A673 (cell line): Measurements from ENCODE around the gene BNC2.

ENCODE experiments used
- CTCF ChIP-seq: fragments of 300-800, 200-600 bp; sonication (generic); conservative IDR thresholded peaks from 2 replicates; pipeline ENCODE4 v1.5.1; 2017; ENCODE audit warnings: low read depth, mild to moderate bottlenecking, antibody characterized with exemption, low read length, moderate library complexity, mixed read lengths
- EZH2 ChIP-seq: fragments of 200-600 bp; sonication (generic); IDR thresholded peaks from 2 replicates; pipeline ENCODE4 v1.6.1; 2017; ENCODE audit warnings: borderline replicate concordance, low read depth, mild to moderate bottlenecking, mixed read lengths, antibody characterized with exemption, low read length; ENCODE audit not compliant: poor library complexity, severe bottlenecking

GRCh38 chr9:16624744-16625117 is 245.7 kb downstream of the BNC2 start:
- TF ChIP-seq CTCF (no peak), EZH2 (no peak)
